Endothelial cell of umbilical vein (primary cell): ENCODE measurements around the gene USP16.

Source experiments
- GATA2 ChIP-seq: IDR thresholded peaks from 2 replicates; pipeline ENCODE4 v1.7.0; 2011; ENCODE audit warnings: low read depth, mild to moderate bottlenecking, moderate library complexity, mixed read lengths, low read length; ENCODE audit not compliant: insufficient read length, insufficient read depth
- MYC ChIP-seq: IDR thresholded peaks from one replicate; pipeline ENCODE4 v1.6.1; 2011; ENCODE audit warnings: mild to moderate bottlenecking, low read depth, low read length
- POLR2A ChIP-seq: IDR thresholded peaks from 2 replicates; pipeline ENCODE4 v1.6.1; 2012; ENCODE audit warnings: low read depth, mild to moderate bottlenecking, control low read depth, low read length
- POLR2AphosphoS5 ChIP-seq: IDR thresholded peaks from 2 replicates; pipeline ENCODE4 v1.6.1; 2012; ENCODE audit warnings: low read depth, mild to moderate bottlenecking, control low read depth, low read length, moderate library complexity; ENCODE audit not compliant: insufficient read depth
- TF ChIP-seq, protein P1 (sequence below), 2 donors: IDR thresholded peaks; 1 replicate in 1 of 2; 2 replicates in 1 of 2; pipeline ENCODE4 v1.5.1; 2011; ENCODE audit warnings: low read length in 2 of 2, mild to moderate bottlenecking in 2 of 2, moderate library complexity in 2 of 2, control low read depth in 1 of 2, inconsistent platforms in 1 of 2, low read depth in 1 of 2; ENCODE audit not compliant: insufficient read depth in 1 of 2; ENCODE audit errors: extremely low read depth in 1 of 2

GRCh38 chr21:29055080-29055479, 30.6 kb downstream of the USP16 start:
- TF ChIP-seq POLR2A (no peak), POLR2AphosphoS5 (no peak), MYC (no peak), GATA2 (no peak)
- TF ChIP-seq, protein P1, sequence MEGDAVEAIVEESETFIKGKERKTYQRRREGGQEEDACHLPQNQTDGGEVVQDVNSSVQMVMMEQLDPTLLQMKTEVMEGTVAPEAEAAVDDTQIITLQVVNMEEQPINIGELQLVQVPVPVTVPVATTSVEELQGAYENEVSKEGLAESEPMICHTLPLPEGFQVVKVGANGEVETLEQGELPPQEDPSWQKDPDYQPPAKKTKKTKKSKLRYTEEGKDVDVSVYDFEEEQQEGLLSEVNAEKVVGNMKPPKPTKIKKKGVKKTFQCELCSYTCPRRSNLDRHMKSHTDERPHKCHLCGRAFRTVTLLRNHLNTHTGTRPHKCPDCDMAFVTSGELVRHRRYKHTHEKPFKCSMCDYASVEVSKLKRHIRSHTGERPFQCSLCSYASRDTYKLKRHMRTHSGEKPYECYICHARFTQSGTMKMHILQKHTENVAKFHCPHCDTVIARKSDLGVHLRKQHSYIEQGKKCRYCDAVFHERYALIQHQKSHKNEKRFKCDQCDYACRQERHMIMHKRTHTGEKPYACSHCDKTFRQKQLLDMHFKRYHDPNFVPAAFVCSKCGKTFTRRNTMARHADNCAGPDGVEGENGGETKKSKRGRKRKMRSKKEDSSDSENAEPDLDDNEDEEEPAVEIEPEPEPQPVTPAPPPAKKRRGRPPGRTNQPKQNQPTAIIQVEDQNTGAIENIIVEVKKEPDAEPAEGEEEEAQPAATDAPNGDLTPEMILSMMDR (IDR thresholded peaks at IDR 0.05; ENCODE audit: extremely low read depth in 1 of 2, insufficient read depth in 1 of 2, low read depth in 1 of 2, low read length in 2 of 2) = no peak
